T-helper 22 cell (primary cell): ENCODE results near the gene VPS50.
"Not testable (repeated sequence)": the region's sequence is repeated elsewhere in the genome, so short reads cannot be mapped to it uniquely, and the experiment has no call there.

Experiments
- DNase-seq: peaks from one replicate; pipeline ENCODE4 v3.0.0-alpha.2; 2020; ENCODE audit warnings: low read depth

Gene VPS50

DNA sequence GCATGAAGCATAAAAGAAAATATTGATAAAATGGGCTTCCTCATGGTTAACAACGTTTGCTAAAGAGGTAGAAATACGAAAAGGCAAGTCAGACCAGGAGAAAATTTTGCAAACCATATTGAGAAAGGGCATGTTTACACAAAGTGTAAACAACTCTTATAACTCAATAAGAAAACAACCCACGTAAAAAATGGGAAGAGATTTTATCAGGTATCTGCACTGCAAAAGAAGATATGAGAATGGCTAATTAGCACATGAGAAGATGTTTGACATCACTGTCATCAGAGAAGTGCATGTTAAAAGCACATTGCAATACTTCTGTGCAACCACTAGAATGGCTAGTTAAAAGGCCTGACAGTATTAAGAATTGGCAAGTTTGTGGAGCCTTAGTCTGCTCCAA lies 99.5 kb downstream of the VPS50 start:
- no peak for DNase-seq

DNA sequence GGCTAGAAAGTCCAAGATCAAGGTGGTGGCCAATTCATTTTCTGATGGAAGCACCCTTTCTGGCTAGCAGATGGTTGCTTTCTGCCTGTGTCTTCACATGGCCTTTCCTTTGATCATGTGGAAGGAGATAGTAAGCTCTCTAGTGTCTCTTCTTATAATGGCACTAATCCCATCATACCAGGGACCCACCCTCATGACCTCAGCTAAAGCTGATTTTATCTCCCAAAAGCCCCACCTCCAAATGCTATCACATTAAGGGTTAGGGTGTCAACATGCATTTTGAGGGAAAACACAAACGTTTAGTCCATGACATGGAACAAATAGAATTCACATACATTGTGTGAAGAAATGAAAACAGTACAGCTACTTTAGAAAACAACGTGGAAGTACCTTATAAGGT lies 100.0 kb downstream of the VPS50 start:
- no peak for DNase-seq

DNA sequence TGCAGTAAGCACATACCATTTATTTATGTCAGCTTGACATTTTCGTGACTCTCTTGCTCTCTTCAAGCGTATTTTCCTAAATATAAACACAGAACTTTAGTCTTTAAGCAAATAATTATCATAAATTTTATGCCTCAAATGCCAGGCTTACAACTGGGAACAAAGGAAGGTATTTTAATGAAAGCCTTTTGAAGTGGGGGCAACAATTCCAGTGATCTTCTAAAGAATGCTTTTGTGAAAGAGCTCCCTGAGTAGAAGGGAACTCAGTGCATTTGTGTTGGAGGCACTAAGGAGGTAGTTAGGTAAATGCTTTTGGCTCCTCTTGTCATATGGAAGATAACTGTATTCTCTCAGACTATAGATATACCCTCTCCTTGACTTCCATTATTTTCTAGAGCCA lies 104.9 kb downstream of the VPS50 start:
- no peak for DNase-seq

DNA sequence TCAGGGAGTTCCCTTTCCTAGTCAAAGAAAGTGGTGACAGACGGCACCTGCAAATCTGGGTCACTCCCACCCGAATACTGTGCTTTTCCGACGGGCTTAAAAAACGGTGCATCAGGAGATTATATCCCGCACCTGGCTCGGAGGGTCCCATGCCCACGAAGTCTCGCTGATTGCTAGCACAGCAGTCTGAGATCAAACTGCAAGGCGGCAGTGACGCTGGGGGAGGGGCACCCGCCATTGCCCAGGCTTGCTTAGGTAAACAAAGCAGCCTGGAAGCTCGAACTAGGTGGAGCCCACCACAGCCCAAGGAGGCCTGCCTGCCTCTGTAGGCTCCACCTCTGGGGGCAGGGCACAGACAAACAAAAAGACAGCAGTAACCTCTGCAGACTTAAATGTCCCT lies 110.0 kb downstream of the VPS50 start:
- DNase-seq: not testable (repeated sequence)

DNA sequence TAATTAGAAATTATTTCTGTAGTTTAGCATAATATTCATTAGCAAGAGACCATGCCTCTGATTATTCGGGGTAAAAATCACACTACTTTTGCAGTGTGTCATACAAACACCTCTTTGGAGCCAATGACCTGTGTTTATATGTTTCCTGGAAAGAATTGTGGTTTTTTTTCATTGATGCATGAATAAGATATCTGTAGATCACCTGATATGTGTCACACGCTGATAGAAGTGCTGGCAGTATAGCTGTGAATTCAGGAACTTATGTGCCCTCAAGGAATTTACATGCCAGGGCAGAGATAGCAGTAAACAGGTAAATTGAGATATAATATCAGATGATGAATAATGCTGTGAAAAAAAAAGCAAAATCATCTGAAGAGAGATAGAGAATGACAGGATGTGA lies 118.2 kb downstream of the VPS50 start:
- no peak for DNase-seq

DNA sequence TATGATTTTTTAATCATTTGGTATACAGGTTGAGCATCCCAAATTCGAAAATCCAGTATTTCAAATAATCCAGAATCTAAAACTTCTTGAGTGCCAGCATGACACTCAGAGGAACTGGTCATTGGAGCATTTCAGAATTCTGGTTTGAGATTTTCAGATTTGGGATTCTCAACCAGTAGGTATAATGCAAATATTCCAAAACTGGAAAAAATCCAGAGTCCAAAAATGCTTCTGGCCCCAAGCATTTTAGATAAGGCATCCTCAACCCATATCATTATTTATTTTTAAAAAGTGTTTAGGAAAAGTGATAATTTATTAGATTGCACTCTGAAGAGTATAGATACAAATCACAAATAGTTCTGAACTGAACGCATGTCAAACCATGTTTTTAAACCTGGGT lies 120.7 kb downstream of the VPS50 start:
- DNase-seq: no peak

DNA sequence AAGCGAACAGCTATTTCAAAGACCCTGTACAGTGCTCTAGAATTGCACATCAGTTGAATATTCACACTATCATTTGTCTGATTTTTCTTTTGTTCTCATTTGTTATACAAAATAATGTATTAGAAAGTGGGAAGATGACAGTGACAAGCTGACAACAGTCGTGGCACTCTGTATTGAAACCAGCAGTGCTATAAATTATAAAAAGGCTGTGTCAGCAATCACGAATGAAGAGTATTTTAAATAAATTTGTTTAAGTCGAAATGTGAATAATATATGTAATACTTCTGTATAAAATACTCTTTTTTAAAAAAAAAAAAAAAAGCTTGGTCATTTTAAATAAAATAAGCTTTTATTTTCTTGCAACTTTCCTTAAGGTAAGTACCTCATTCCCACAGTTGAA lies 122.6 kb downstream of the VPS50 start:
- DNase-seq: no peak

DNA sequence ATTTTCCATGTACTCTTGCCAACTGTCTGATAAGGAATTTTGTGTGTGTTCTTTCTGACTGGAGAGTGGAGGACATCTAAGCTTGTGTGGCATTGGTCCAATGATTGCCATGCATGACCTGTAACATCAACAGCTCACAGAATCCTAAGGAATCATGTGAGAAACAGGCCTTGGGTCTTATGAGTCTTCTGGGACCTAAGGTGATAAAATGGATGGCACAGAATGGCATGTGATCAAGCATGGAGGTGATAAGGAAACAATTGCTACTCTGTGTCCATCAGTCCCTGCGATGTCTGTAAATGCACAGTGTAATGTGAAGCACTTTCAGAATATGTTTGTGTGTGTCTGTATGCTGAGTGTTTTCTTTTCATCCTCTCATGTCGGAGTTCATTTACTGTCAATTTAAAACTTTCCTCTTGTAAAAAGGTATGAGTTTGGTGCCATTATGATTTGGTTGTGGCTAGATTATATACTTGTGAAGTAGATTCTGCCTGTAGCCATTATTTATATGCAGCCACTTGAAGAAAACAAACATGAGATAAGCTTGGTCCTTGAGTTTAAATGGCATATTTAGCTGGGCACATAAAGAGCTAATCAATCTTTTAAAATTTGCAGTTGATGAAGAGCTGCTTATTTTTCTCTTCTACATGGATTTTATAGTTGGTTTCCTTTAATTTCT lies 127.5 kb downstream of the VPS50 start:
- DNase-seq: no peak

DNA sequence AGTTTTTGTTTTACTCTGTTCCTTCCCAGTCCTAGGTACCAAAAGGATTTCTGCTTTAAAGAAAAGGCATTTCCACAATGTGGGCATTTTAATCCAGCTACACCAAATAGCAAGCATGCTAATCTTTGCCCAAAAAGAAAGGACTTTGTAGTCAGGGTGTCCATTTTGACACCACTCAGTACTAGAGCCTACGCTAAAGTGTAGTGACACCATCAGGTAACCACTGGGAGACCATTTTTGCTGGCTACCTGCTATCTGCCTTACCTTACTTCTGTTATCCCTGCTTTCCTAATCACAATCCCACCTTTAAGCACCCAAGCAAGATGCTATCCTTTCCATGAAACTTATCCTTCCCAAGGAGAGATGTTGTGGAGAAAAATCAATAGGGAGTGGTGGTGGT lies 129.7 kb downstream of the VPS50 start:
- no peak for DNase-seq

DNA sequence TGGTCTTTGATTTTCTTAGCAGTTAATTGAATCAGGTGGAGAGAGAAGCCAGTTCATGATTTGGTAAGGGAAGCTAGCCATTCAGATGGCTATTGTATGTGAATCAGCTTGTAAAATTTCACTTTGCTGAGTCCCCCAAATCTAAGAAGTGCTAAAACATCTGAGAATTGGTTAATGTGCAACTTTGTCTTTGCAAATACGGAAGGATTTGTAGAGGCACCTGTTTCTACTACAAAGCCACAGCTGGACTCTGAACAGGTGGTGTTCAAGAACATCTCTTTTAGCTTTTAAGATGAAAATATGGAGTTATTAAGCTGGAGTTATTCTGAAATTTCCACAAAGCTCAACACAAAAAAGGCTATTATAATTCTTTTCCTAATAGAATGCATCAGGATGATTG lies 132.6 kb downstream of the VPS50 start:
- DNase-seq: no peak

DNA sequence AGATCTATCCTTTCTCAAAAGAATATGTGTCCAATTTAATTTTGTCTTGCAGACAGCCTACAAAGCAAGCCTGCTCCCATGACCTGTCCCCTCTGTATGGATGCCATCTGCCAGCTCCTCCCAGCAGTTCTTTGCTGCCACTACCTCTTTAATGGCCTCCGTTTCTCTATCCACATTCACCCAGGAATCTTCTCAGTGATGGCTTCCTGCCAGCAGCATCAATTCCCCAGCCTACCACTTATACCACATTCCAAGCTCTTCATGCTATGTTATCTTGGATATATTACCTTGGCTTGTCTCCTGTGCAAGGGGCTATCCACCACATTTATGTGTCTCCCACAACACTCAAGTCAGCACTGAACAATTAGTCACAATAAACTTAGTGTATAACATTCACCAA lies 133.2 kb downstream of the VPS50 start:
- no peak for DNase-seq

DNA sequence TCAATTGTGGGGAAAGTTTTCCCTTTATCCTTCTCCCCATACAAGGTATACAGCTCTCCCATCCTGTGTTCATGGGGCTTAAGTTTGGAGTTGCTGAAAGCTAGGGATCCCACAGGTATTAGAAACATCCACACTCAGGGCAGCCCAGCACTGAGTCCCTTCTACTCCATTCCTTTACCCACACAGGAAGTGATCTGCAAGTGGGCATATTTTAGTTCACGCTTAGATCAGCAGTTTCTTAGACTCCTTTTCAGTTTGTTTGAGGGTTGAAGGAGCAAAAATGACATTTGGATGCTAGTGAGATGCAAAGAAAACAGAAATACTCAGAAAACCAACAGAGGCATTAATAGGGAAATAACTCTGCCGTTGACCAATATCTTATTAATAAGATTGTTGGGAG lies 134.7 kb downstream of the VPS50 start:
- DNase-seq: no peak

DNA sequence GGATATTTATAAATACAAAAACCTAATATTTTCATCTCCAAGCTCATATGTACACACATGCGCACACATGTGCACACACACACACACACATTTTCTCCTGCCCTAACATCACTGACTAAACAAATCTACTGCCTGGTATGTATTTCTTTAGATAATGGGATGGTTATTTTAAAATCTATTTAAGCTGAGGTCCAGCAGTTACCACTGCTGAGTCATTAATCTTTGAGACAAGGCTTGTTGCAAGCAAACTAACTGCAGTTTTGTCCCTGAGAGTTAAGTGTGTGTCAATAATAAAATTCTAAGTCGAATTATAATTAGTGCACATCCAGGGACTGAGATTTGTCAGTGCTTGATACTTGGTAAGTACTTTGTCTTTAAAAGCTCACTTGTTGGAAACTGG lies 135.1 kb downstream of the VPS50 start:
- no peak for DNase-seq

DNA sequence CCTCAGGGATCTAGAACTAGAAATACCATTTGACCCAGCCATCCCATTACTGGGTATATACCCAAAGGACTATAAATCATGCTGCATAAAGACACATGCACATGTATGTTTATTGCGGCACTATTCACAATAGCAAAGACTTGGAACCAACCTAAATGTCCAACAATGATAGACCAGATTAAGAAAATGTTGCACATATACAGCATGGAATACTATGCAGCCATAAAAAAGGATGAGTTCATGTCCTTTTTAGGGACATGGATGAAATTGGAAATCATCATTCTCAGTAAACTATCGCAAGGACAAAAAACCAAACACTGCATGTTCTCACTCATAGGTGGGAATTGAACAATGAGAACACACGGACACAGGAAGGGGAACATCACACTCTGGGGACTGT lies 138.8 kb downstream of the VPS50 start:
- DNase-seq: not testable (repeated sequence)

DNA sequence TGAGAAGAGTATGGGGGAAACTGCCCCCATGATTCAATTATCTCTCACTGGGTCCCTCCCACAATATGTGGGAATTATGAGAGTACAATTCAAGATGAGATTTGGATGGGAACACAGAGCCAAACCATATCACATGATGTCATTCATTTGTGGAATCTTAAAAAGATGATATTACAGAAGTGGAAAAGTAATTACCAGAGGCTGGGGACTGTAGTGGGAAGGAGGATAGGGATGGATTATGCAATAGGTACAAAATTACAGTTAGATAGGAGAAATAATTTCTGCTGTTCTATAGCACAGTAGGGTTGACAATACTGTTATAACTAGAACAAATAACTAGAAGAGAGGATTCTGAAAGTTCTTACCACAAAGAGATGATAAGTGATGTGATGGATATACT lies 141.4 kb downstream of the VPS50 start:
- DNase-seq: no peak

DNA sequence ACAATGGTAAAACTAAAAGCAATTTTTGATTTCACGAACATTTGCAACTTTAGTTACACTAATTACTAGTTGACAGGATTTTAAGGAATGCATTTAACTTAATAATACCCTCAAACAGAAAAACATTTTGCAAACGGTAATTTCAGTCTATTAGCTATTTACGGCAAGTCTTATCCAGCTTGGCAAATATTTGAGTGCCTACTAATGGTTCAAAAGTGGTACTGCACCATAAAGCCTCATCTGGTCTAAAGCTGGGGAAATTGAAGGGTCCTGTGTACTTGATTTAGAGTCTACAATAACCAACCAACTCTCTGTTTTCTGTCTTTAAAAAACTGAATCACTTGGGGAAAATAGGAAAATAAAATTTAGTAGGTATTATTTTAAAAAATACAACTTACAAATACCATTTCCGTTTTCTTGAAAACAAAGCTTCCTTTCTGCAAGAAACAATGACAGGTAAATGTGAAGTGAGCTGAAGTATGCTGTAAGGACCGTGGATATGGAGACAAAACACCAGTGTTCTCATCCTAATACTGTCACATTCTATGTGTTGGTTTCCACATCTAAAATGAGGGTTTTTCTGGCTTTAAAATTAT lies 142.3 kb downstream of the VPS50 start:
- no peak for DNase-seq

DNA sequence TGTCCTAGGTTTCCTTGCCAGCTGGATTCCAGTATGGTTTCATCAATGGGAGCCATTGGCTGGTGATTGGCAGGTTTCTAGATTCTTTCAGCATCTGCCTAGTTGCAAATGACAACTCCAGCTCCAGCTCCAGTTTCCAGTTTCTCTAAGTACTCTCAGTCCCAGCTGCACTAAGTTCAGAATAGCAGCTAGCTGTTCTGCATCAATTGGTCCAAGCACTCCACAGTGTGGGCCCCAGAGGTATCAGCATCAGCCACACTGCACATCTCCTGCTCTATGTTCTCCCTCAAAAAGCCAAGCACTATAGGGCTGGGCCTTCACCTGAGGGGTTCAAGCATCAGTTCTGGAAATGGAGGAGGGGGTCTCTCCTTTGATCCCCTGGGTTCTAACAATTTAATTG lies 143.4 kb downstream of the VPS50 start:
- no peak for DNase-seq

DNA sequence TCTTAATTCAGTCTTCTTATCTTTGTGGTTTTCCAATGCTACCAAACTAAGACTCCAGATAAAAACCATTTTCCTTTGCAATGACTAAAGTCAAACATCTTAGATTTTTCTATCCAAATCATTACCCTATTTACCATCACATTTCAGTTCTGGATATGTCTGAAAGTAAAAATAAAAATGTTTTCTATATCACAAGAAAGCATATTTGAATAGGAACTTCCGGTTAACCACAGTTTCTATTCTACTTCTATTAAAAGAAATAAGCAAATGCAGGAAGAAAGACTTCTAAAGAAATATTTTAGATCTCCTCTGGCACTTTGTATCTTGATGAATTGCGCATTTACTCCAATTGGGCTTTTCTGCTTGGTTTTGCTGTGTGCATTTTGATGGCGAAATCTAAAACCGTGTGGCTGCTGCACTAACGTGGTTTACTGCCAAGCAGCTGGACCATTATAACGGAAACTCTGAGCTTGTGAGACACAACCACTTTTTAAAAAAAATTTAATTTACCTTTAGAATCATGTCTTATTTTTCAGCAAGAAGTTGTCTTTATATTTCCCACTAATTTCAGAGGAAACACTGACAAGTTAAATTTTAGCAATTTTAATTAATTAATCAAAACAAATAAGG lies 146.1 kb downstream of the VPS50 start:
- no peak for DNase-seq

DNA sequence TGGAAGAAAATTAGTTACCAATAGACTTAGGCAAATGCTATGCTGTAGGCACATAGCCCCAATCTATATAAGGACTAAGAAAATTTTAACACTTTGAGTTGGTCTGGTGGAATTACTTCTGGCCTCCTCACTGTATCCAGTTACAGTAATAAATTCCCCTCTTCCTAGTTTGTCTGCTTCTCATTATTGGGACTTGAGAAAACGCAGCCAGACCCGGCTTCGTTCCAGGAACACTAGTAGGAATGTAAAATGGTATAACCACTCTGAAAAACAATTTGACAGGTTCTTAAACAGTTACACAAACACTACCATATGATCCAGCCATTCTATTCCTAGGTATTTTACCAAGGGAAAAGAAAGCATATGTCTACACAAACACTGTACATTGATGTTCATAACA lies 150.2 kb downstream of the VPS50 start:
- DNase-seq: no peak

DNA sequence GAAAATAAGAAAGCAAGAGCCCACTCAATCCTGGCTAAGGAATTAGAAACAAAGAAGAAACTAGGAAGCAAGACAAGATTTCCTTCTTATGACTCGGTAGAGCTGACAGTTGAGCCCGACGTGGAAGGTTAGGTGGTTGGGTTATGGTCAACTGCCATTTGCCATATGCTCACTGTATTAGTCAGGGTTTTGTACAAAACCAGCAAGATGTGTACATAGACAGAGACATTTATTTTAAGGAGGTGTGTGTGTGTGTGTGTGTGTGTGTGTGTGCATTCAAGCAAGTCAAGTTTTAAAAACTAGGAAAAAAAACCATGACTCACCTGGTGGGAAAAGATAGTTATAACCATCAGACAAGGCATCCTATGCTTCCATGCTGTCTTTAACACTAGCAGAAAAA lies 158.5 kb downstream of the VPS50 start:
- DNase-seq: no peak

DNA sequence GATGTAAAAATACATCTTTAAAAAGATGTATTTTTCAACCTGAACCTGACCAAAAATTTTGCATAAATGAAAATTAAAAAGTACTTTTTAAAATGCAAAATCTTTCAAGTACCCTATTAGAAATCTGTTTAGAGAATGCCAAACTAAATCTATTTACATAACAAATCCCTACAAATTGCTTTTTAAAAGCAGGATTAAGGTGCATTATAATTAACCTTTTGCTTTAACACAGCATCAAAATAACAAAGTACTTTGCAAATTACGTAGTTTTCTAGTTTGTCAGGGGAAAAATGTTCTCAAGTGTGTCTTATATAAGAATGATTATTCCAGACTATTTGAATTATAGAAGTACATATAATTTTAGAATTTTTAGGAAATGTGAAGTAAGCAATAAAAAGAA lies 160.8 kb downstream of the VPS50 start:
- DNase-seq: no peak

DNA sequence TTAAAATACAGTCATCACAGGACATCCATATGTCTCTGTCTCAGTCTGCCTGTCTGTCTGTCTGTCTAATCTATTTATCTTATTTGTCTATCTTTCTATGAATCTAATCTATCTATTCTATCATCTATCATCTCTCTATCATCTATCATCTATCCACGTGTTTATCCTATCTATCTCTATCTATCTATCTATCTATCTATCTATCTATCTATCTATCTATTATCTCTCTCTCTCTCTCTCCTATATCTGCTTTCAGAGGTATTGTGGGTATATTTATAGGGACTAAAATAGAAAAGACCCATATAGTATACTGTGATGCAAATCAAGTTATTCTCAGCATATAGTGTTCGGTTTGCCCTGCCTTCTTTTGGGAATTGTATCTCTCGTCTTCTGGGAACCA lies 167.5 kb downstream of the VPS50 start:
- no peak for DNase-seq

DNA sequence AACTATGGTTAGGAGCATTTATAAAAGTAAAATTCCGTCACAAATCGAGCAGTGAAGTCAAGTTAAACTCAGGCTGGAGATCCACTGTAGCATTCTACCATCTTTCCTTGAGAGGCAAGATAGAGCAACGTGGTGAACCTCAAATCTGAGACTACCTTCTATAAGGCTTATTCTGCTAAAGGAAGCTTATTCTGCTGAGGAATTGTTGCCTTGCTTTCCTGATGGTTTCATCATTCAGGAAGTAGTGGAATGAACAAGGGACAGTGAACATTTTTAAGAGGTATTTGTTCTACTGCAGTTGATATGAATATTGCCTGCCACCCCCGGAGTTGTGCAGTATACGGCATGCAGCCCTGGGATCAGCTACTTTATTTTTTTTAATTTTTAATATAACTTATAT lies 170.8 kb downstream of the VPS50 start:
- DNase-seq: no peak

DNA sequence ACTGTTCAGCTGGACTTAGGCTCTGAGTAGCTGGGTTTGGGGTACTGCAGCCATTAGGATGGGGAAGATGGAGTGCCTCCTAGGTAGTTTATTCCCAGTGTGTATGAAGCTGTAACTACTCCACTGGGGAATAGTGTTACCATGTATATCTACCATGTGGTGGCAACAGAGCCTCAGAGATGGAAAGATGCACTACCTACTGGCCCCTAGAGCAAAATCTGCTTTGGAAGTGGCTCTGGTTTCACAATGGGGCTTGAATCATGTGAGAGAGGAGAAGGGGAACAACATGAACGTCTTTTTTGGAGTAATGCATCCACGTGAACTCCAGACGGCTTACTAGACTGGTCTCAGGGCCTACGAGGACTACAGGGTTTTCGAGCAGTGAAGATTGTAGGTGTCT lies 175.1 kb downstream of the VPS50 start:
- no peak for DNase-seq
